ENCODE results near the gene SERINC5.

DNA sequence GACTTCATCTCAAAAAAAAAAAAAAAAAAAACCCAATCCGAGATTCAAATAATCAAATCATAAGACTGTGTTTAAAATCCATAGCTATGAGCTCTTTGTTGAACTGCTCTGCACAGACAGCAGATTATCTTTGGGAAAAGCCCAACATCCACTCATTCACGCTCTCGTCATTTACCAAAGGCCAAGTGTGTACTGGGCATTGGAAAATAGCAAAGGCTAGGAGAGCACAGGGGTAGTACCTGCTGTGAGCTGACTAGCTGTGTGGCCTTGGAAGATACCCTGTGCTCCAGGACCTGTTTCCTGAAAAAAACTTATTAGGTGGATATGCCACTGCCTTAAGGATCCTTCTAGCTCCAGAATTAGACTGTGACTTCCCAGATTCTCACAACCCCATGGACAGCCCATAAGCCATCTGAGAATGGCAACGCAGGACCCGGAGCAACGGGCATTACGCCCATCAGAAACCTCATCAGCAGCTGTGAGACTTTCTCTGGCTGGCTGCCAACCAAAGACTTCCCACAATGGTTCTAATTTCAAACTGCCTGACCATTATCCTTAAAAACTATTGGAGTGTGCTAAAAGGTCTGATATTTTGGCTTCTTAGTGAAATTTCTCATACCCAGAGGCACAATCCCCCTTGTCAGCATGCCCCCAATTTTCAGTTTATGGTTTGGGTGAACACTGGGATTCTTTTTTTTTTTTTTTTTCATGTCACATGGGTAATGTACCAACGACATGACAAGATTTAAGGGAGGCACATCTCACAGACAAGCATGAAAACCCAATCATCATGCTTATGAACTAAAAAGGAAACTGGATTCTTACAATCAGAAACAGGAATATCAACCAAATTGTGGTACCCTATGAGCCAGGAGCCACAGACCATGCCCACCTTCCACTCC lies 16.8 kb downstream of the SERINC5 start:
- no peak for TF ChIP-seq SUZ12 (IDR thresholded peaks at IDR 0.05)
- no peak for TF ChIP-seq ARNT (IDR thresholded peaks at IDR 0.05)
- no peak for TF ChIP-seq ZNF384 (IDR thresholded peaks at IDR 0.05)
- no peak for TF ChIP-seq FOXA1 (IDR thresholded peaks at IDR 0.05)
- TF ChIP-seq BHLHE40 (IDR thresholded peaks at IDR 0.05; ENCODE audit: borderline replicate concordance), result no peak
- TF ChIP-seq, protein P1, sequence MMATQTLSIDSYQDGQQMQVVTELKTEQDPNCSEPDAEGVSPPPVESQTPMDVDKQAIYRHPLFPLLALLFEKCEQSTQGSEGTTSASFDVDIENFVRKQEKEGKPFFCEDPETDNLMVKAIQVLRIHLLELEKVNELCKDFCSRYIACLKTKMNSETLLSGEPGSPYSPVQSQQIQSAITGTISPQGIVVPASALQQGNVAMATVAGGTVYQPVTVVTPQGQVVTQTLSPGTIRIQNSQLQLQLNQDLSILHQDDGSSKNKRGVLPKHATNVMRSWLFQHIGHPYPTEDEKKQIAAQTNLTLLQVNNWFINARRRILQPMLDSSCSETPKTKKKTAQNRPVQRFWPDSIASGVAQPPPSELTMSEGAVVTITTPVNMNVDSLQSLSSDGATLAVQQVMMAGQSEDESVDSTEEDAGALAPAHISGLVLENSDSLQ (IDR thresholded peaks at IDR 0.05), result no peak
- no peak for TF ChIP-seq LEF1 (IDR thresholded peaks at IDR 0.05; ENCODE audit: borderline replicate concordance)
- TF ChIP-seq TARDBP (IDR thresholded peaks at IDR 0.05), result no peak
- no peak for TF ChIP-seq FOXM1 (IDR thresholded peaks at IDR 0.05; ENCODE audit: borderline replicate concordance)
- TF ChIP-seq NFRKB (IDR thresholded peaks at IDR 0.05), result no peak
- TF ChIP-seq HDGF (IDR thresholded peaks at IDR 0.05; ENCODE audit: borderline replicate concordance), result no peak
- TF ChIP-seq SP1 (IDR thresholded peaks at IDR 0.05), result no peak
- no peak for TF ChIP-seq ELF4 (IDR thresholded peaks at IDR 0.05)

Data from HEK293T (cell line).